Caco-2 (cell line): Measurements from ENCODE around the gene SGK2. TPM values are rescaled to one million over a fixed set of nuclear protein-coding genes. Genes with fewer than 3 reads are reported as not detected.

Experiments used
- total RNA-seq: library from RNA; stranded (reverse); gene quantifications from 2 replicates; pipeline ENCODE4 v1.2.3, GENCODE V29; 2022

Gene SGK2
- total RNA-seq, 1 experiment from 2014 or later, result 5.2 TPM

Other genes starting within 250 kb of the SGK2 start
- 312 and 335 TPM in 2 replicates for gene SRSF6, start 101.1 kb upstream of the SGK2 start, total RNA-seq
- 8.4 and 11.5 TPM in 2 replicates for gene L3MBTL1, start 51.3 kb upstream of the SGK2 start, total RNA-seq
- 56.1 and 70.5 TPM in 2 replicates for gene IFT52, start 31.9 kb downstream of the SGK2 start, total RNA-seq
- gene MYBL2, start 108.1 kb downstream of the SGK2 start, total RNA-seq, result 318 and 345 TPM in 2 replicates
- gene GTSF1L, start 168.0 kb downstream of the SGK2 start, total RNA-seq, result not detected in 2 replicates